ENCODE measurements around the gene H2AZ2. TPM values are rescaled to one million over a fixed set of nuclear protein-coding genes. Genes with fewer than 3 reads are reported as not detected.
A peak's percentile ranks its signal among the peaks of the same experiment; 100 is the strongest.

Gene H2AZ2
- total RNA-seq, 2 donors from 2014 or later: 111 to 146 TPM

DNA sequence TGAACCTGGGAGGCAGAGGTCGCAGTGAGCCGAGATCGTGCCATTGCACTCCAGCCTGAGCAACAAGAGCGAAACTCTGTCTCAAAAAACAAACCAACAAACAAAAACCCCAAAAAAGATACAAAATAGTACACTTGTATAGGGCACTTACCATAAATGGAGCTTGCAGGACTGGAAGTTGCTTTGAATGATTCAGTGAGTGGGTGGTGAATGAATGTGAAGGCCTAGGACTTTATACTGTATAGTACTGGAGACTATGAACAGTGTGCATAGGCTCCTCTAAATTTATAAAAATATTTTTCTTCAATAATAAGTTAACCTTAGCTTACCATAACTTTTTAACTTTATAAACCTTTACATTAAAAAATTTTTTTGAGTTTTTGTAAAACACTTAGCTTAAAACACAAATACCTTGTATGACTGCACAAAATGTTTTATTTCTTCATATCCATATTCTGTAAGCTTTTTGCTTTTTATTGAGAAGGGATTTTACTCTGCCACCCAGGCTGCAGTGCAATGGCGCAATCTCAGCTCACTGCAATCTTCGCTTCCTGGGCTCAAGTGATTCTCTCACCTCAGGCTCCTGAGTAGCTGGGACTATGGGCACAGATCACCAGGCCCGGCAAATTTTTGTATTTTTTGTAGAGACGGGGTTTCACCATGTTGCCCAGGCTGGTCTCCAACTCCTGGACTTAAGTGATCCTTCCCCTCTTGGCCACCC, 6.9 kb upstream of the H2AZ2 start:
- H3K4me3 ChIP-seq: no peak overlapping the region
- 85% methylated on average over 8 of the region's 8 CpGs for WGBS
- no peaks in the 10 kb centered on the region for H3K9me3 ChIP-seq
- H3K27ac ChIP-seq: no peak overlapping the region
- TF ChIP-seq, protein P1, sequence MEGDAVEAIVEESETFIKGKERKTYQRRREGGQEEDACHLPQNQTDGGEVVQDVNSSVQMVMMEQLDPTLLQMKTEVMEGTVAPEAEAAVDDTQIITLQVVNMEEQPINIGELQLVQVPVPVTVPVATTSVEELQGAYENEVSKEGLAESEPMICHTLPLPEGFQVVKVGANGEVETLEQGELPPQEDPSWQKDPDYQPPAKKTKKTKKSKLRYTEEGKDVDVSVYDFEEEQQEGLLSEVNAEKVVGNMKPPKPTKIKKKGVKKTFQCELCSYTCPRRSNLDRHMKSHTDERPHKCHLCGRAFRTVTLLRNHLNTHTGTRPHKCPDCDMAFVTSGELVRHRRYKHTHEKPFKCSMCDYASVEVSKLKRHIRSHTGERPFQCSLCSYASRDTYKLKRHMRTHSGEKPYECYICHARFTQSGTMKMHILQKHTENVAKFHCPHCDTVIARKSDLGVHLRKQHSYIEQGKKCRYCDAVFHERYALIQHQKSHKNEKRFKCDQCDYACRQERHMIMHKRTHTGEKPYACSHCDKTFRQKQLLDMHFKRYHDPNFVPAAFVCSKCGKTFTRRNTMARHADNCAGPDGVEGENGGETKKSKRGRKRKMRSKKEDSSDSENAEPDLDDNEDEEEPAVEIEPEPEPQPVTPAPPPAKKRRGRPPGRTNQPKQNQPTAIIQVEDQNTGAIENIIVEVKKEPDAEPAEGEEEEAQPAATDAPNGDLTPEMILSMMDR (IDR thresholded peaks at IDR 0.05): no peak
- TF ChIP-seq POLR2AphosphoS5 (IDR thresholded peaks at IDR 0.05) (no peak), POLR2A (IDR thresholded peaks at IDR 0.05) (no peak)
- no peaks in the 10 kb centered on the region for H3K36me3 ChIP-seq
- no peak for DNase-seq (ENCODE audit: low spot score)
- H3K27me3 ChIP-seq (replicated peaks; ENCODE audit: insufficient read depth): no peaks in the 10 kb centered on the region
- intact Hi-C loops (cut with DNase I): loop anchor here (5.0 kb wide), 2 partner anchors 67 to 282 kb away; no protein-coding TSS in a partner anchor
- no peaks in the 10 kb centered on the region for H3K4me1 ChIP-seq (replicated peaks)

DNA sequence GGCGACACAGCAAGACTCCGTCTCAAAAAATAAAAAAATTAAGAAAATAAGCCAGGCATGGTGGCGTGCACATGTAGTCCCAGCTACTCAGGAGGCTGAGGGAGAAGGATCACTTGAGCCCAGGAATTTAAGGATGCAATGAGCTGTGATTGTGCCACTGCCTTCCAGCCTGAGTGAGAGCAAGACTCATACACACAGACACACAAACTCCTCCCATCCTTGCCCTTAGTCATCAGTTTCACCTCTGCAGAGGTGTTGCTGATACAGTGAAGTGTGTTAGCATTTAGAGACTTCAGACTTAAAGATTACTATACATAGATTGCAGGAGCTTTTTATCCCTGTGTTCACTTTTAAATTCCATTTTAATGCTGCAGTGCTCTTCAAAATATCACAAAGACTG, 5.5 kb upstream of the H2AZ2 start:
- TF ChIP-seq, protein P1 (IDR thresholded peaks at IDR 0.05): no peak
- TF ChIP-seq POLR2A (IDR thresholded peaks at IDR 0.05) (no peak), POLR2AphosphoS5 (IDR thresholded peaks at IDR 0.05) (no peak)
- Histone ChIP-seq H3K27me3 (replicated peaks; ENCODE audit: insufficient read depth) (no peaks in the 10 kb centered on the region), H3K36me3 (no peaks in the 10 kb centered on the region), H3K4me1 (replicated peaks) (no peaks in the 10 kb centered on the region), H3K27ac (no peak overlapping the region), H3K9me3 (no peaks in the 10 kb centered on the region), H3K4me3 (no peak overlapping the region)
- intact Hi-C loops (cut with DNase I): no loop called here
- no peak for DNase-seq (ENCODE audit: low spot score)
- 90% methylated on average over 3 of the region's 3 CpGs for WGBS

GRCh38 chr7:44852590-44852989, 4.7 kb upstream of the H2AZ2 start:
- 84% methylated on average over 3 of the region's 3 CpGs for WGBS
- TF ChIP-seq POLR2AphosphoS5 (IDR thresholded peaks at IDR 0.05) (no peak), POLR2A (IDR thresholded peaks at IDR 0.05) (no peak)
- TF ChIP-seq, protein P1 (IDR thresholded peaks at IDR 0.05): no peak
- no peaks in the 10 kb centered on the region for H3K27me3 ChIP-seq (replicated peaks; ENCODE audit: insufficient read depth)
- H3K4me1 ChIP-seq (replicated peaks): no peaks in the 10 kb centered on the region
- H3K27ac ChIP-seq: no peak overlapping the region
- intact Hi-C loops (cut with DNase I): no loop called here
- H3K36me3 ChIP-seq: no peaks in the 10 kb centered on the region
- no peaks in the 10 kb centered on the region for H3K9me3 ChIP-seq
- DNase-seq (ENCODE audit: low spot score): no peak
- H3K4me3 ChIP-seq: no peak overlapping the region

- no peak for DNase-seq (ENCODE audit: low spot score)
- H3K36me3 ChIP-seq: no peaks in the 10 kb centered on the region
- no peaks in the 10 kb centered on the region for H3K9me3 ChIP-seq
- intact Hi-C loops (cut with DNase I): loop anchor here (2.0 to 5.0 kb wide), 5 partner anchors 37 to 268 kb away; partner anchors contain the start of genes OGDH, PURB, TMED4 and ZMIZ2
- H3K27me3 ChIP-seq (replicated peaks; ENCODE audit: insufficient read depth): no peaks in the 10 kb centered on the region
- TF ChIP-seq POLR2A (IDR thresholded peaks at IDR 0.05) (peak; percentile 11), POLR2AphosphoS5 (IDR thresholded peaks at IDR 0.05) (no peak)
- TF ChIP-seq, protein P1 (IDR thresholded peaks at IDR 0.05): no peak
- H3K4me1 ChIP-seq (replicated peaks): no peaks in the 10 kb centered on the region
- no peak overlapping the region for H3K27ac ChIP-seq
- 90% methylated on average over 5 of the region's 5 CpGs for WGBS
- no peak overlapping the region for H3K4me3 ChIP-seq
Observed at GRCh38 chr7:44849885-44850544, 2.1 kb upstream of the H2AZ2 start.

Measured in prostate gland (tissue), 2 donors.